GM21423 (cell line): ENCODE measurements around the gene TMEM91.
"Not testable (repeated sequence)": the region's sequence is repeated elsewhere in the genome, so short reads cannot be mapped to it uniquely, and the experiment has no call there.

ENCODE experiments used
- ATAC-seq: cut with Tn5 transposase; IDR thresholded peaks from one replicate; pipeline ENCODE4 v1.9.1; 2021; ENCODE audit warnings: mild to moderate bottlenecking, moderate library complexity; ENCODE audit not compliant: unreplicated experiment

The TMEM91 gene

DNA sequence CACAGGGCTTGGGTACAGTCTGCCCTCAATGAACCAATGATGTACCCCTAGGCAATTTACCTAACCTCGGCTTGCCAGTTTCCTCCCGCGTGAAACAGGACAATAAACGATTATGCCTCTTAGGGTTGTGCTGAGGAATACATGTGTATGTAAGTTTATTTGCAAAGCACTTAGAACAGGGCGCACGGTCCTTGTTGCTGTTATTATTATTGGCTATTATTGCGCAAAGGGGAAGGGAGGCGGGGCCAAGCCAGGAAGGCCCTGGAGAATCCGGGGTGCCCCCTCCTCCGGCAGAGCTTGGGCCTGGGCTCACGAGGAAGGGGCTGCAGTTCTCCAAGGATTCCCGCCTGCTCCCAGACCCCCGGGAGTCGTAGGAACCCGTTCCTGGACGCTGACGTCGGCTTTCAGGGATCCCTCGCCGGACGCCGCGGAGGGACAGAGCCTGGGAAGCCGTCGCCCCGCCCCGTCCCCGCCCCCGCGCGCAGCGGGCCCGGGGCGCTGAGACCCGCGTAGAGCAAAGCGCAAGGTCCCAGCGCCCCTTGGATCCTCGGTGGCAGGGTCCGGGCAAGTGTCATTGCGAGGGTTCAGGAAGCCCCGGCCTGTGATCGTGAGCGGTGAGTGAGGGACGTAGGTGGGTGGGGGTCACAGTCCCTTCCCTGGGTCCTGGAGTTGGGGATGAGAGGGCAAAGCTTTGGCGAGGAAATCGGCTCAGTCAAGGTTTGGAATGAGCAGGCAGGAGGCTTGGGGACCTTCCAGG is at the start of gene TMEM91:
TSS of gene TMEM91 (plus strand) at position 293 of the 757 bp plus-strand sequence. CDS start 1,777 bp downstream, outside the sequence.
- ATAC-seq, result no peak

DNA sequence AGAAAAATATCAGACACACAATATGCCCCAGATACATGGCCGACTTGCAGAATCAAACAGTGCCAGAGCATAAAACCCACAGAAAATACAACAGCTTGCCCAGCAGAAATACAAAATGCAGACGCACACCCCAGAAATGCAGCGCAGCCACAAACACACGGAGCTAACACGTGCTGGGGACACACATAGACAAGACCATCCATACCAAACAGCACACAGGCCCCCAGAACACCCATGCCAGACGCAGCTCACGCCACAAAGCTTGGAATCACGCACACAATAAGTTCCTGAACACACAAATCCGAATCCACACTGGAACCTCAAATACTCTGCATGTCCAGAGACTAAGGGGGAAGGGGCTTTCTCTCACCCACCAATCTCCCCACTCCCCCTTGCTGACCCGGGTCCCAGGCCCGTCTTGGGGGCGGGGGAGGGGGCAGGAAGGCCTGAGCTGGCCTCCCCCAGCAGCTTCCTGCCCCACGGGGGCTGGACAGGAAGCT is 49.2 kb upstream of the TMEM91 start:
- ATAC-seq, result no peak

DNA sequence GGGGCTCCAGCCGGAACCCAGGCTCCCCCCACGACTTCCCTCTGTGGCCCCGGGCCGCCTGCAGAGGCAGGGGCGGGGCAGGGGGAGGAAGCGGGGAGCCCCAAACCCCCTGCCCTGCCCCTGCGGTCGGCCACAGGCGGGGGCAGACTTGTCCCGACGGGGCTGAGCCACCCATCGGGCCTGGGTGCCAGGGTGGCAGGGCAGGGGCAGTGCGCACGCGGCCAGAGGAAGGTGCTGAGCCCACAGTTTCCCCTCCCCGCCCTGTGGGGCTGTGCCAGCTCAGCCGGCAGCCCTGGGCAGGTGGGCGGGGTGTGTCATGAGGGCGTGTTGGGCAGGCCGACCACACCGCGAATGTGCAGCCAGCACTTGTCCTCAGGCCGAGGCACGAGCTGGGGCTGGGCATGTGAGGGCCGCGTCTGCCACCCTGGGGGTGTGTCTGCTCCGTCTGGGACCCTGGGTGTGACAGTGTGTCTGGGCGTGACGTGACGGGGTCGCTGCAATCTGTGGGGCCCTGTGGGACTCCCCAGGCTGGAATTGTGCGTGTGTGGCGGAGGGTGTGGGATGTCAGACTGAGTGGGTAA is 48.7 kb upstream of the TMEM91 start:
- ATAC-seq, result peak; percentile 47

DNA sequence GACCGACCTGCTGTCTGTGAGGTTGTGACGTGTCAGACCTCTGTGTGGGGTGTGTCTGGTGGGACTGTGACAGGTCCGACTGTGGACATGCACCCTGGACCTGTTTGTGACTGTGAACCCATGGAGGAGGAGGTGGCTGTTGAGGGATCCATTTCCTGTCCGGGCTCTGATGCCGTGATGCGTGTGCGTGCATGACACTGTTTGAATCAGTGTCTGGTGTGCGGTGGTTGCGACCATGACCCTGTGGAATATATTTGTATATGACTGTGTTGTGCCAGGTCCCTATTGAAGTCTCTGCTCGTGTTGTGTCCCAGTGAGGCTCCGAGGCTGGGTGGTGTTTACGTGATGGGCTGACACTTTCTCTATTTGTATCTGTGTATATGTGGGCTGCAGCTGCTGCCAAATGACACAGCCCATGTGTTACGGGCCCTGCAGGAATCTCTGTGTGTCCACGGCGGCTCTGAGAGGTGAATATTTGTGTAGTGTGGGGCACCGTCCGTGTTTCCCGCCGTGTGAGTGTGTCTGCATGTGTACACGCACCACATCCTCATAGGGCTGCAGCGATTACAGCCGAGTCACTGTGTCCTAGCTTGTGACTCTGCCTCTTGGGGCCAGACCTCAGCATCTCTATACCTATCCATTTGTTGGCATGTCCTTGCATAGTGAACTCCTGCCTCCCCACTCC is 48.0 kb upstream of the TMEM91 start:
- peak; percentile 1 for ATAC-seq

DNA sequence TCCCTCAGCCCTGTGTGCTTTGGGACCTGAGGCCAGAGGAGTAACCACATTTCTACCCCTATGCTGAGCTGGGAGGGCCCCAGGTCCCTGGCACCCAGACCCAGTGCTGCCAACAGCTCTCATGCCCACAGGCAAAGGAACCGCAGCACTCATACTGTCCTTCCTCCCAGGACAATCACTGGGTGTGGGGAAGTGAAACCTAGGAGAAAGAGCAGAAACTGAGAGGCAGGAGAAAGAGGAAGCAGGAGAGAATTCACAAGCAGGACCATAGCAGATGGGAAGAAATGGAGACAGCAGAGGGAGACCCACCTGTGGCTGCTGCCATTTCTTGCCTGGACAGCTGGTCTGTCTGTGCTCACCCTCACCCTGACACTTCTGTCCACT is 47.5 kb upstream of the TMEM91 start:
- ATAC-seq, result no peak

DNA sequence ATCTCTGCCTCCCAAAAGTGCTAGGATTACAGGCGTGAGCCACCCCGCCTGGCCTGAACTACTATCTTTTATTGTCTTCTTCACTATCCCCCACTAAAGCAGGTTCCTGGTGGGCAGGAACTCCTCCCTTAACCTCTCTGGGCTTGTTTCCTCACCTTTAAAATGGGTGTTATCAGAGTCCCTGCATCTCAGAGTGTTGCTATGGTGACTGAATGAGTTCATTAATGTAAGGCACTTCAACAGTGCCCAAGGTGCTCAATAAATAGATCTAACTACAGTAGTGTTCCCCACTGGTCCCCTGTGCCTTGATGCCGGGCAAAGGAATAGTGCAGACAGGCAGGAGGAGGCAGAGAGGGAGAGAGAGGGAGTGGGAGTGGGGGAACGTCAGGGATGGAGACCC is 45.9 kb upstream of the TMEM91 start:
- ATAC-seq, result no peak

DNA sequence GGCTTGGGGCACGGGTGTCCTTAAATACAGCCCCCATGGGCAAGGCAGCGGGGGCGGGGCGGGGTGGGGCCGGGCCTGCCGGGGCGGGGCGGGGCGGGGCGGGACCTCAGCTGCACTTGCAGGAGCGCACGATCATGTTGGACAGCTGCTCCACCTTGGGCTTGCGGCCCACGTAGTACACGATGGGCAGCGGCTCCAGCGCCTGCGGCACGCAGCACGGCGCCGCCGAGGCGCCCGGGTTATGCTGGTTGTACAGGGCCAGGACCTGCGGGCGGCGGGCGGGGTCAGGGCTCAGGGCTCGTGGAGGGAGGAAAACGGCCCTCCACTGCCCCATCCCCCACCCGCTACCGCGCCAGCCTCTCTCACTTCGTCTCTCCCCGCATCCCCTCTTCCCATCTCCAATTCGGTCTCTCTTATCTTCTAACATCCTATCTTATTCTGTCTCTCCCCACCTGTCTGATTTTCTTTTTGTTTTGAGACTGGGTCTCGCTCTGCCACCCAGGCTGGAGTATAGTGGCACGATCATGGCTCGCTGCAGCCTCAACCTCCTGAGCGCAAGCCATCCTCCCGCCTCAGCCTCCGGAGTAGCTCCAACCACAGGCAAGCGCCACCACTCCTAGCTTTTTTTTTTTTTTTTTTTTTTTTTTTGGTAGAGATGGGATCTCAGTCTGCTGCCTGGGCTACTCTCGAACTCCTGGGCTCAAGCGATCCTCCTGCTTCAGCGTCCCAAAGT is 45.2 kb upstream of the TMEM91 start:
- no peak for ATAC-seq

DNA sequence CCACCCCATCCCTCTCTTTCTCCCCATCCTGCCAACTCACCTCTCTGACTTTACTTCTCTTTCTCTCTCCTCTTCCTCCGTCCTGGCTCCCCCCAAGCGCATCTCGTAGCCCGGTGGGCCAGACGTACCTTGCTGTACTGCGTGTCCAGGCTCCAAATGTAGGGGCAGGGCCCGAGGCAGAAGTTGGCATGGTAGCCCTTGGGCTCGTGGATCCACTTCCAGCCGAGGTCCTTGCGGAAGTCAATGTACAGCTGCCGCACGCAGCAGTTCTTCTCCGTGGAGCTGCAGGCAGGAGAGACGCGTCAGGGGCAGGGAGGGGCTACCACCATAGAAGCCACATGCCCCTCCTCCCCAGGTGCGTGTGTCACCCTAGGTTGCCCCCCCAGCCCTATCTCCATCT is 44.3 kb upstream of the TMEM91 start:
- no peak for ATAC-seq

DNA sequence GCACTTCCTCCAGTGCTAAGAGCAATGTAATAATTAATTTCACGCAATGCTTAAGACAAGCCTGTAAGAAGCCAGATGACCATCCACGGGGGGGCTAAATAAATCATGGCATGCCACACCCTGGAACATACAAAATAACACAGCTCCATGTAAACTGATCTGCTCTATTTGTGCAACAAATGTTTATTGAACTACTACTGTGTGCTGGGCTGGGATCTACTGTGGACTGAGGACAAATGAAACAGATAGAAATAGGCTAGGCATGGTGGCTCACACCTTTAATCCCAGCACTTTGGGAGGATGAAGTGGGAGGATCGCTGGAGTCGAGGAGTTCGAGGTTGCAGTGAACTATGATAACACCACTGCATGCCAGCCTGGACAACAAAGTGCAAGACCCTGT is 43.9 kb upstream of the TMEM91 start:
- ATAC-seq, result no peak

DNA sequence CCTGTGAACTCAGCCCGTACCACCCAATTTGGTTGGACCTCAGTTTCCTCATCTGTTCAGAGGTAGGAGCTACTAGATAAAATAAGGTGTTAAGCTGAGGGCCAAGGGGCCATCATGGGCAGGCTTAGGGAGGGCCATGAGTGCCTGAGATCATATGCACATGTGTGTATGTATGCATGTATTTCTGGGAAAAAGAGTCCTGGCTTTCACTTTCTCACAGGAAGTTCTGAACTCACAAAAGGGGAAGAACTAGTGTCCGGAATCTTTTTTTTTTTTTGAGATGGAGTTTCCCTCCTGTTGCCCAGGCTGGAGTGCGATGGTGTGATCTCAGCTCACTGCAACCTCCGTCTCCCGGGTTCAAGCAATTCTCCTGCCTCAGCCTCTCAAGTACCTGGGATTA is 41.5 kb upstream of the TMEM91 start:
- ATAC-seq, result no peak

DNA sequence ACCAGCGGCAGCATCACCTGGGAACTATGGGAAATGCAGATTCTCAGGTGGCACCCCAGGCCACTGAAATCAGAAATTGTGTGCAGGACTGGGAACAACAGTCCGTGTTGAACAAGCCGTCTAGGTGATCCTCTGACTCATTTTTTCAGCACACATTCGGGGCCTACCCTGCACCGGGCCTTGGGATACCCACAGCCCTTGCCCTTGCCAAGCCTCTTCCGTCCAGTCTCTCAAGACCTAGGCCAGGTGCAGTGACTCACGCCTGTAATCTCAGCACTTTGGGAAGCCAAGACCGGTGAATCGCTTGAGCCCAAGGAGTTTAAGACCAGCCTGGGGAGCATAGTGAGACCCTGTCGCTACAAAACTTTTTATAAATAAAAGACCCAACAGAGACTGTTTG is 40.9 kb upstream of the TMEM91 start:
- no peak for ATAC-seq

DNA sequence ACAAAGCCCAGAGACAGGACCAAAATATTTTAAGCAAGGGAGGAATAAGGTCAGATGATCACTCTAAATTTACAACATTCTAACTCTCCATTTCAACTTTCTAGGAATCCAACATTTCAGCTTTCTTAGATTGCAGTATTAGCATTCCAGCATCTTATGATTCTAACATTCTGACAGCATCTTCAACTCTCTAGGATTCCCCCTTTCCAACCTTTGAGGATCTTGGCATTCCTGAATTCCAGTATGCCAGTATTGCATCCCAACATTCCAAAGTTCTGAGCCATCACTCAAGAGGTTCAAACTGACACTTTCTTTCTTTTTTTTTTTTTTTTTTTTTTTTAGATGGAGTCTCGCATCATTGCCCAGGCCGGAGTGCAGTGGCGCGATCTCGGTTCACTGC is 36.4 kb upstream of the TMEM91 start:
- ATAC-seq, result no peak

DNA sequence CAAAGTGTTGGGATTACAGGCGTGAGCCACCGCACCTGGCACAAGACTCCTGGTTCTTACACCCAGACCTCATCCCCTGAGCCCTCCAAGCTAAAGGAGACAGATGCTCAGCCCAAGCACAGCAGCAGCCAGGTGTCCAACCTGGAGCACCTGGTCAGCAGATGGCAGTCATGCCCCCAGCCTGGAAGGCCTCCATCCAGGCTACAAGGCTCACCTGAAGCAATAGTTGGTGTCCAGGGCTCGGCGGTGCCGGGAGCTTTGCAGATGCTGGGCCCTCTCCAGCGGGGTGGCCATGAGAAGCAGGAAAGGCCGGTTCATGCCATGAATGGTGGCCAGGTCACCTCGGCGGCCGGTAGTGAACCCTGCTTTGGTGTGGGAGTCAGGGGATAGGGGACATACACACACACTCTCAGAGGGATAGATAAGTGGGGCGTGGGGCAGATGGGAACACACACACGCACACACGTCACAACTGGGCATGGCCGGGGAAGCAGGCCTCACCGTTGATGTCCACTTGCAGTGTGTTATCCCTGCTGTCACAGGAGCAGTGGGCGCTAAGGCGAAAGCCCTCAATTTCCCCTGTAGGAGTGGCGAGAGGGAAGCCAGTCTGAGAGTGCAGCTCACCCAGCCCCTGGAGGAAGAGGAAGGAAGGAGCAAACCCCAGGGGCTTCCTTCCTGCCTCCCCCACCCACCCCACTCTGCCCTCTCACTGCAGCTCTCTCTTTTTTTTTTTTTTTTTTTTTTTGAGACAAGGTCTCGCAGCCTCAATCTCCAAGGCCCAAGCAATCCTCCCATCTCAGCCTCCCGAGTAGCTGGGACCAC is 34.5 kb upstream of the TMEM91 start:
- ATAC-seq, result no peak

DNA sequence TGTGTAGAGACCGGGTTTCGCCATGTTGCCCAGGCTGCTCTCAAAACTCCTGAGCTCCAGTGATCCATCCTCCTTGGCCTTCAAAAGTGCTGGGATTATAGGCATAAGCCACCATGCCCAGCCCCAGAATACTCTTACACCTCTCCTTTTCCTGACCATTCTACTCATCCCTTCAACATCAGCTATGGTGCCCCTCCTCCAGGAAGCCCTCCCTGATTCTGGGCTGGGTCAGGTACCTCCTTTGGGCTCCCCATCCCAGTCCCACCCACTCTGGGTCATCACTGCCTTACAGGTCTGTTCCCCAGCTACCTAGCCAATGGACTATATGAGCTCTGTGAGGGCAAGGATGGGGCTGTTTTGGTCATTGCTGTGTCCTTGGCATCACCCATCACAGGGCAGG is 32.2 kb upstream of the TMEM91 start:
- ATAC-seq, result no peak

DNA sequence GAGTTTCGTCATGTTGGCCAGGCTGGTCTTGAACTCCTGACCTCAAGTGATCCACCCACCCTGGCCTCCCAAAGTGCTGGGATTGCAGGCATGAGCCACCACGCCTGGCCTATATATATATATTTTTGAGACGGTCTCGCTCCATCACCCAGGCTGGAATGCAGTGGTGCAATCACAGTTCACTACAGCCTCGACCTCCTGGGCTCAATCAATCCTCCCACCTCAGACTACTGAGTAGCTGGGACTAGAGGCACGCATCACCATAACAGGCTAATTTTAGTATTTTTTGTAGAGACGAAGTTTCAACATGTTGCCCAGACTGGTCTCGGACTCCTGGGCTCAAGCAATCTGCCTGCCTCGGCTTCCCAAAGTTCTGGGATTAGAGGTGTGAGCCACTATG is 29.4 kb upstream of the TMEM91 start:
- ATAC-seq, result not testable (repeated sequence)

DNA sequence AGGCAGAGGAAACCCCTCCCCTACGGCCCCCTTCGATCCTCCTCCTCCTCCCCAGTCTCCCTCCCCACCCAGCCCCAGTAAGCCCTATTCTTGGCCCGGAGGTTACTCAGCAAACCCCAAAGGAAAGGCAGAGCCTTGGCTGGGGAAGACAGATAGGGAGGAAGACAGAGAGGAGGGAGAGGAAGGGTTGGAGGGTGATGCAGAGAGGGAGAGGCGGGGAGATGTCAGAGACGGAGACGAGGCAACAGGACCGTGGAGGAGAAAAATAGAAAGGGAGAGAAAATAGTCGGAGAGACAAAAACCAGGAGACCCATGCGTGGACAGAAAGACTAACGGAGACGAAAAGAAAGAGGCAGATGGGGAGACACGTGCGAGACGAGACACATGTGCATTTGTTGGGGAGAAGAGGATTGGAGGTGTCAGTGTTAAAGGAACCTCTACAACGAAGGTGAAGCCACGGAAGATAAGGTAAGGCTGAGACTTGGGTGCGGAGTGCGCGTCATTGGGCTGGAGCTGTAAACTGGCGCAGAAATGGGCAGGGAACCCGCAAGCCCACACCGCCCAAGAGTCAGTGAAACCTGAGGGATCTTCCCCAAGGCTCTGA is 25.5 kb upstream of the TMEM91 start:
- ATAC-seq, result peak; percentile 3

DNA sequence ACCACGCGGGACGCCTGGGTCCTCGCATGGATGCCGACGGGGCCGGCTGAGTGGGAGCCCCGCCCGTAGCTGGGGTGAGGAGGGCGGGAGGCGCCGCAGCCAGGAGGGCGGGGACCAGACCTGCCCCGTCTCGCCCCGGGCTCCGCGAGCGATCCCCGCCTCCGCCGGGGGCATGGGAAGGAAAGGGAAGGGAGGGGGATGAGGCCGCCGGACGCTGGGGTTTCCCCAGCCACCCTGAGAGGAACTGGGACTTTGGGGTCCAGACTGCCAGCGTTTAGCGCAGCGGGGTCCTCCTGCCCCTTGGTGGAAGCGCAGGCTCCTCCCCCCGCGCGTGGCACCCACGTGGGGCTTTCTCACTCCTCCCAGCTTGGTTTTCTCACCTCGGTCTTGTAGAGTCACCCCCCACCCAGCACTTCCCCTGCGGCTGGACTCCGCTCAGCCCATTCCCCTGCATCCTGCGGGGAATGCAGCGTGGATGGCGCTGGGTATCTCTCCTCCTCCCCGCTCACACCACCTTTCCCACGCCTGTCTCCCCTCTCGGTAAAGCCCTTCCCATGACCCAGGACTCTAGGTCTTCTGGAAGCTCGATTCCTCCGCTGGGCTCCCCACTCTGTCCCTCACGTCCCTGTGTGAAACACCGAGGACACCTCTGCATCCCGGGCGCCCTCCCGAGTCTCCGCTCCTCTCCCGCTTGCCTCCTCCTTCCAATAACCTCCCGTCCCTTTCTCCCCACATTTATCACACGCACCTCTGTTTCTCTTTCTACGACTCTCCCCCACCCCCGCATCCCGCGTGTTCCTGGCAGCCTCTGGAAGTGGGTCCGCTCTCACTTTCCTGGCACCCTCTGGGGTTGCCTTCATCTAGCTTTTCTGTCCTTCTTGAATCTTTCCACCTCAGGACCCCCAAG is 24.7 kb upstream of the TMEM91 start:
- peak; percentile 37 for ATAC-seq

DNA sequence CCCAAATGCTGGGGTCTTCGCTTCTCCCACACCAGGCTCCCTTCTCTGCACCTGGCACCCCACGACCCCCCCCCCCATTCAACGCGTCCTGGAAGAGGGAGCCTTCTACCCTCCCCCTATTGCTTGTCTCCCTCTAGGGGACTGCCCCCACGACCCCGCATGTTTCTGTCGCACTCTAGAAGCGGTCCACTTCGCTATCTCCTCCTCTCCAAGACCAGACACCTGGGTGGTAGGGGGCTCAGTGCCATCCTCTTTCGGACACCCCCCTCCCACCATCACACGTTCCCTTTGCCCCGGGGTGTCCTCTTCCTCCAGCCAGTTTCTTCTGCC is 24.1 kb upstream of the TMEM91 start:
- ATAC-seq, result no peak
